OCI-LY7 (cell line): ENCODE results near the gene UBE2H. TPM values are rescaled to one million over a fixed set of nuclear protein-coding genes. Genes with fewer than 3 reads are reported as not detected.

Experiments
- BruUV-seq: library from RNA; stranded (reverse); fragments of 400-500 nt; replicated peaks from 2 replicates; lab custom pipeline; 2021; lab: Mats Ljungman, UMichigan
- CTCF ChIA-PET: fragments of 300-600 bp; sonication (Branson Sonifier 250); formaldehyde crosslinking; loops from one replicate; lab custom pipeline; 2022; ENCODE audit warnings: antibody characterized with exemption; ENCODE audit not compliant: unreplicated experiment; lab: Charles Lee
- POLR2A ChIA-PET: fragments of 300-600 bp; sonication (Branson Sonifier 250); formaldehyde crosslinking; loops from one replicate; lab custom pipeline; 2022; ENCODE audit warnings: antibody characterized with exemption; lab: Charles Lee
- DNase-seq: peaks from one replicate; pipeline ENCODE4 v3.0.0-alpha.2; 2015; ENCODE audit warnings: low spot score
- H2AFZ ChIP-seq: fragments of 200-600 bp; sonication (generic), shearing (Covaris generic); 2 replicates; pipeline ENCODE4 v1.6.1; 2014; ENCODE audit warnings: mild to moderate bottlenecking, antibody characterized with exemption, low read length, moderate library complexity
- H3K27ac ChIP-seq: fragments of 200-600 bp; sonication (generic); 2 replicates; pipeline ENCODE4 v1.5.1; 2014; ENCODE audit warnings: mixed run types, low read depth, mild to moderate bottlenecking, moderate library complexity, low read length, inconsistent platforms; ENCODE audit not compliant: poor library complexity, severe bottlenecking
- H3K36me3 ChIP-seq: fragments of 200-600 bp; sonication (generic); 2 replicates; pipeline ENCODE4 v1.6.1; 2014; ENCODE audit warnings: mild to moderate bottlenecking, antibody characterized with exemption, low read length, moderate library complexity, mixed read lengths; ENCODE audit not compliant: insufficient read depth
- H3K4me1 ChIP-seq: fragments of 200-600 bp; sonication (generic); 2 replicates; pipeline ENCODE4 v1.5.1; 2014; ENCODE audit warnings: mild to moderate bottlenecking, low read length; ENCODE audit not compliant: insufficient read depth, poor library complexity, severe bottlenecking
- H3K4me2 ChIP-seq: fragments of 200-600 bp; sonication (generic); 2 replicates; pipeline ENCODE4 v1.6.1; 2014; ENCODE audit warnings: mild to moderate bottlenecking, low read length
- H3K4me3 ChIP-seq: fragments of 200-600 bp; sonication (generic); 2 replicates; pipeline ENCODE4 v1.5.1; 2014; ENCODE audit warnings: mild to moderate bottlenecking, low read depth, low read length; ENCODE audit not compliant: poor library complexity, severe bottlenecking
- H3K79me2 ChIP-seq: fragments of 200-600 bp; sonication (generic); 2 replicates; pipeline ENCODE4 v1.6.1; 2016; ENCODE audit warnings: low read depth, mild to moderate bottlenecking, low read length, moderate library complexity, mixed read lengths; ENCODE audit not compliant: insufficient read depth
- H3K9me2 ChIP-seq: fragments of 200-600 bp; sonication (generic); 2 replicates; pipeline ENCODE4 v1.6.1; 2016; ENCODE audit warnings: mild to moderate bottlenecking, low read length, mixed read lengths; ENCODE audit not compliant: insufficient read depth
- H3K9me3 ChIP-seq: fragments of 200-600 bp; sonication (generic); 2 replicates; pipeline ENCODE4 v1.6.1; 2014; ENCODE audit warnings: mild to moderate bottlenecking, mixed run types, low read length, mixed read lengths
- H4K20me1 ChIP-seq: fragments of 200-600 bp; sonication (generic); 2 replicates; pipeline ENCODE4 v1.6.1; 2014; ENCODE audit warnings: mild to moderate bottlenecking, antibody characterized with exemption, low read length, moderate library complexity, mixed read lengths; ENCODE audit not compliant: insufficient read depth
- CTCF ChIP-seq: fragments of 200-600 bp; sonication (generic); conservative IDR thresholded peaks from 2 replicates; pipeline ENCODE4 v1.5.1; 2014; ENCODE audit warnings: mild to moderate bottlenecking, antibody characterized with exemption, low read length, moderate library complexity, mixed read lengths
- EZH2phosphoT487 ChIP-seq: fragments of 200-600 bp; sonication (generic); IDR thresholded peaks from 2 replicates; pipeline ENCODE4 v1.6.1; 2018; ENCODE audit warnings: low read depth, borderline replicate concordance, mild to moderate bottlenecking, mixed run types, antibody characterized with exemption, low read length, moderate library complexity, mixed read lengths
- intact Hi-C: fragments of 100-400 bp; cut with micrococcal nuclease; formaldehyde crosslinking; loops from one replicate; pipeline ENCODE4 v1.10.0; 2022; ENCODE audit not compliant: unreplicated experiment
- total RNA-seq, 2 experiments: library from RNA; depleted of rRNA in 1 of 2; stranded (reverse); fragments of >200 nt in 1 of 2; shearing (Covaris generic) in 1 of 2; gene quantifications; 2 replicates each; pipeline ENCODE4 v1.2.3, GENCODE V29; 2014 to 2022

The UBE2H gene
- total RNA-seq, 2 experiments from 2014 or later: 12.7 to 35.3 TPM

- H3K9me2 ChIP-seq: no peaks in the 10 kb centered on the region
- intact Hi-C loops: no loop called here
- no peak for DNase-seq
- CTCF ChIA-PET: no interaction called here
- POLR2A ChIA-PET: interaction anchor here (0.6 to 0.8 kb wide), 3 partner anchors 13 to 93 kb away, joined by 3 to 4 read pairs (median 3); no protein-coding TSS in a partner anchor
- no peak overlapping the region for H3K4me2 ChIP-seq
- 0 out of 2 replicates have a peak, but pooled peaks cover 8% of the 10 kb centered on the region for H4K20me1 ChIP-seq
- no peaks in the 10 kb centered on the region for H3K36me3 ChIP-seq
- TF ChIP-seq EZH2phosphoT487 (no peak), CTCF (no peak)
- H3K4me3 ChIP-seq: no peak overlapping the region
- H2AFZ ChIP-seq: no peak overlapping the region
- H3K27ac ChIP-seq: no peak overlapping the region
- H3K79me2 ChIP-seq: no peaks in the 10 kb centered on the region
- no peaks in the 10 kb centered on the region for H3K9me3 ChIP-seq
- peaks cover 4% of the 10 kb centered on the region for H3K4me1 ChIP-seq
- BruUV-seq: TSS peak; percentile 21
Observed at GRCh38 chr7:129855935-129856717, 96.6 kb downstream of the UBE2H start.

GRCh38 chr7:129855234-129855673, 97.5 kb downstream of the UBE2H start:
- CTCF ChIA-PET: no interaction called here
- Histone ChIP-seq H3K27ac (no peak overlapping the region), H4K20me1 (0 out of 2 replicates have a peak, but pooled peaks cover 8% of the 10 kb centered on the region), H3K4me3 (no peak overlapping the region), H3K4me2 (no peak overlapping the region), H3K36me3 (no peaks in the 10 kb centered on the region), H3K9me2 (no peaks in the 10 kb centered on the region), H2AFZ (no peak overlapping the region), H3K9me3 (no peaks in the 10 kb centered on the region), H3K4me1 (peaks cover 4% of the 10 kb centered on the region), H3K79me2 (no peaks in the 10 kb centered on the region)
- intact Hi-C loops: no loop called here
- TF ChIP-seq EZH2phosphoT487 (no peak), CTCF (no peak)
- no peak for DNase-seq
- POLR2A ChIA-PET: no interaction called here
- BruUV-seq: no TSS peak

- no peak for TF ChIP-seq CTCF
- no peak for TF ChIP-seq EZH2phosphoT487
- no TSS peak for BruUV-seq
- Histone ChIP-seq H3K27ac (no peak overlapping the region), H3K36me3 (no peaks in the 10 kb centered on the region), H3K4me3 (no peak overlapping the region), H3K4me2 (no peak overlapping the region), H3K9me2 (no peaks in the 10 kb centered on the region), H3K4me1 (peaks cover 3% of the 10 kb centered on the region), H4K20me1 (0 out of 2 replicates have a peak, but pooled peaks cover 8% of the 10 kb centered on the region), H2AFZ (no peak overlapping the region), H3K79me2 (no peaks in the 10 kb centered on the region), H3K9me3 (no peaks in the 10 kb centered on the region)
- intact Hi-C loops: no loop called here
- DNase-seq: no peak
- ChIA-PET CTCF (interaction anchor here (0.6 kb wide), 1 partner anchor 25 kb away, joined by 3 read pairs; no protein-coding TSS in a partner anchor), POLR2A (no interaction called here)
Observed at GRCh38 chr7:129854401-129854800, 98.4 kb downstream of the UBE2H start.
